ENCODE results near the gene AKAP8L. TPM values are rescaled to one million over a fixed set of nuclear protein-coding genes. Genes with fewer than 3 reads are reported as not detected.
"Not testable (repeated sequence)": the region's sequence is repeated elsewhere in the genome, so short reads cannot be mapped to it uniquely, and the experiment has no call there.

AKAP8L gene
- total RNA-seq, 2 donors from 2014 or later, result 64.8 to 68.4 TPM

- Mint-ChIP-seq H3K4me3 (no peak overlapping the region), H3K27ac (no peak overlapping the region), H3K4me1 (peaks cover 4% of the 10 kb centered on the region), H3K27me3 (no peaks in the 10 kb centered on the region), H3K9me3 (no peaks in the 10 kb centered on the region), H3K36me3 (ENCODE audit: low read depth) (peaks cover 53% of the 10 kb centered on the region)
- ATAC-seq (replicated peaks), result no peak
Measured at GRCh38 chr19:15421721-15422260, 3.0 kb upstream of the AKAP8L start.

GRCh38 chr19:15421136-15421695 lies 2.4 kb upstream of the AKAP8L start:
- no peak overlapping the region for H3K4me3 Mint-ChIP-seq
- no peak overlapping the region for H3K27ac Mint-ChIP-seq
- H3K36me3 Mint-ChIP-seq (ENCODE audit: low read depth), result peaks cover 53% of the 10 kb centered on the region
- no peak for ATAC-seq (replicated peaks)
- H3K4me1 Mint-ChIP-seq, result peaks cover 9% of the 10 kb centered on the region
- H3K27me3 Mint-ChIP-seq, result no peaks in the 10 kb centered on the region
- H3K9me3 Mint-ChIP-seq, result no peaks in the 10 kb centered on the region

DNA sequence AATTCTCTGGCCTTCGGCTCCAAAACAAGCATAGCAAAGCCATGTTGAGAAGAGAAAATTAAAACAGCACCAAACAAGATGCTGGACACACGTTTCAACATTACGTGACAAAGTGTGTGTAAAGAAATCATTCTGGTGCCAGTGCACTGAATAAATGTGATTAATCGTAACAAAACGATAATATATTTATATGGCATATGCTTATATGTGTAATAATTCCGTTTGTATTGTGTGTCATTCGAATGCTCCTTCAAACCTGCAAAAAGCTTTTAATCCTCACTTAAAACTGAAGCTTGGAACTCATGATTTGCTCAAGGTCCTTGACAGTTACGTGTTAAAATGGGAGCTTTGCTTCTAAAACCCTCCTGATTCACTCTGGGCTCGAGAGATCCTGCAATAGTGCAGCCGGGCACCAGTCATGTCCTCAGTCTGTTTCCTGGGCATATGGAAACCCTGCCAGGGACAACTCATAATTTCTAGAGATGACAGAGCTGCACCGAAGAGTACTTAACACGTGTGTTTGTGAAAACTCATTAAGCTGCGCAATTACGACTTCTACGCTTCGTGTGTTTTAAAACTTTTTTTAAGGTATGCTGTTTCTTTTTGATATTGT lies 731 bp upstream of the AKAP8L start:
- Mint-ChIP-seq H3K9me3 (no peaks in the 10 kb centered on the region), H3K4me1 (peaks cover 11% of the 10 kb centered on the region), H3K27me3 (no peaks in the 10 kb centered on the region), H3K36me3 (ENCODE audit: low read depth) (peaks cover 58% of the 10 kb centered on the region), H3K27ac (peak overlapping the region; percentile 99), H3K4me3 (peak overlapping the region; percentile 99)
- ATAC-seq (replicated peaks), result no peak

GRCh38 chr19:15418231-15418578 lies 583 bp downstream of the AKAP8L start:
- ATAC-seq (replicated peaks), result no peak
- peak overlapping the region; percentile 99 for H3K27ac Mint-ChIP-seq
- peak overlapping the region; percentile 99 for H3K4me3 Mint-ChIP-seq
- peaks cover 53% of the 10 kb centered on the region for H3K36me3 Mint-ChIP-seq (ENCODE audit: low read depth)
- H3K9me3 Mint-ChIP-seq, result no peaks in the 10 kb centered on the region
- peaks cover 15% of the 10 kb centered on the region for H3K4me1 Mint-ChIP-seq
- H3K27me3 Mint-ChIP-seq, result no peaks in the 10 kb centered on the region

- H3K27me3 Mint-ChIP-seq, result no peaks in the 10 kb centered on the region
- peak overlapping the region; percentile 99 for H3K27ac Mint-ChIP-seq
- no peaks in the 10 kb centered on the region for H3K9me3 Mint-ChIP-seq
- peak overlapping the region; percentile 99 for H3K4me3 Mint-ChIP-seq
- peaks cover 20% of the 10 kb centered on the region for H3K4me1 Mint-ChIP-seq
- peaks cover 52% of the 10 kb centered on the region for H3K36me3 Mint-ChIP-seq (ENCODE audit: low read depth)
- no peak for ATAC-seq (replicated peaks)
Measured at GRCh38 chr19:15417699-15418098, 1.1 kb downstream of the AKAP8L start.

DNA sequence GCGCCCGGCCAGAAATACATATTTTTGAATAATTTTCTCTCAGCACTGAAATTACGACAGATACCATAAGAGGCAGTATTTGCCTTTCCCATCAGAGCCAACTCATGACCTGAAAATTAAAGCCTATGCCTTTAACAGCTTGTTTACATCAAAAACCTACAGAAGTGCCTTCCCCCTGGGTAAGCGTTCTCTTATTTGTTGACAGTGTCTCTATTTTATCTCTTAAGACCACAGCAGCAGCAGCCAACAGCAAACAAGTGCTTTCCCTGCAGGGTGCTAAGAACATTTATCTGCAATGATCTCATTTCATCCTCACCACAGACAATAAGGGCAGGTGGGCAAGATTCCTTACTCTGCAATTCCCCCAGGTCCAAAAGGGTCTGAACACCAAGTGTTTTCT lies 6.0 kb downstream of the AKAP8L start:
- no peak for ATAC-seq (replicated peaks)
- Mint-ChIP-seq H3K27me3 (no peaks in the 10 kb centered on the region), H3K27ac (no peak overlapping the region), H3K4me1 (peaks cover 16% of the 10 kb centered on the region), H3K36me3 (ENCODE audit: low read depth) (peaks cover 54% of the 10 kb centered on the region), H3K4me3 (no peak overlapping the region), H3K9me3 (no peaks in the 10 kb centered on the region)

- not testable (repeated sequence) for ATAC-seq (replicated peaks); H3K4me3 Mint-ChIP-seq
Measured at GRCh38 chr19:15411351-15411750, 7.4 kb downstream of the AKAP8L start.

GRCh38 chr19:15404780-15405211 lies 14.0 kb downstream of the AKAP8L start:
- H3K27ac Mint-ChIP-seq, result peak overlapping the region; percentile 85
- H3K36me3 Mint-ChIP-seq (ENCODE audit: low read depth), result peaks cover 71% of the 10 kb centered on the region
- H3K4me1 Mint-ChIP-seq, result peaks cover 6% of the 10 kb centered on the region
- no peaks in the 10 kb centered on the region for H3K27me3 Mint-ChIP-seq
- H3K9me3 Mint-ChIP-seq, result no peaks in the 10 kb centered on the region
- H3K4me3 Mint-ChIP-seq, result no peak overlapping the region
- no peak for ATAC-seq (replicated peaks)

More at GRCh38 chr19:15411351-15411750, 7.4 kb downstream of the AKAP8L start:
- Mint-ChIP-seq H3K36me3 (ENCODE audit: low read depth) (peaks cover 62% of the 10 kb centered on the region), H3K4me1 (peaks cover 13% of the 10 kb centered on the region)
- H3K27ac Mint-ChIP-seq, H3K9me3 Mint-ChIP-seq, H3K27me3 Mint-ChIP-seq: not testable (repeated sequence)

GRCh38 chr19:15404097-15404779 lies 14.6 kb downstream of the AKAP8L start:
- ATAC-seq (replicated peaks), result no peak
- Mint-ChIP-seq H3K36me3 (ENCODE audit: low read depth) (peaks cover 71% of the 10 kb centered on the region), H3K9me3 (no peaks in the 10 kb centered on the region), H3K27ac (peak overlapping the region; percentile 85), H3K4me3 (no peak overlapping the region), H3K27me3 (no peaks in the 10 kb centered on the region), H3K4me1 (peaks cover 6% of the 10 kb centered on the region)

GRCh38 chr19:15403151-15403531 lies 15.6 kb downstream of the AKAP8L start:
- Mint-ChIP-seq H3K4me1 (peaks cover 6% of the 10 kb centered on the region), H3K27ac (peak overlapping the region; percentile 39), H3K36me3 (ENCODE audit: low read depth) (peaks cover 67% of the 10 kb centered on the region), H3K9me3 (no peaks in the 10 kb centered on the region), H3K4me3 (no peak overlapping the region), H3K27me3 (no peaks in the 10 kb centered on the region)
- no peak for ATAC-seq (replicated peaks)

DNA sequence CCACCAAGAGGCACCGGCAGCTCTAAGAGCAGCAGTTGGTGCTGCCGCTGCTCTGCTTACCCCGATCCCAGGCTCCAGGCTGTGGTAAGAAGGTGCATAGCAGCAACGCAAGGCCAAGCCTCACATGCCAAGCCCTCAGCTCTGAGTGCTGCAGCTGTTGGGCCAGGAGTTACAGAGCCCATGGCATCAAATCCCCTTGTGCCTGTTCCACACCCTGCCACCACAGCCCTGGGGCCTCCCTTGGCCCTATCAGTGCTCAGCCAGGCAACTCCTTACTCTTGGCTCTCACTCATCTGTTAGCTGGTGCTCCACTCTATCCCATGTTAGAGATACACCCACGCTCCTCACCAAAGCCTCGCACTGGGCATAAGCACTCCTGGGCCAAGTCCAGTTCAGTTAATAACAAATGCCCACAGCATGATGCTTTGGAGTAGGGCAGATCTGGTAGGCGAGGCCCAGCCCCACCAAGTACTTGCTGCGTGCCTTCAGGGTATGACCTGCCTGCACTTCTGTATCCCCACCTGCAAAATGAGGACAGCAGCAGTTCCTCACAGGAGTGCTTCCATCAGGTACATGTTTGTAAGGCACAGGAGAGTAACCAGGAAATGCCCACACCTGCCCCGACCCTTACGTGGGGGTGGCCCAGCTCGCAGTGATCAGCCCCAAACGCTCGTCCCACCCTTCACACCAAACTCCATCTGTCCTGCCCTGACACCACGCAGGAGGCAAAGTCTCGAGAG lies 16.2 kb downstream of the AKAP8L start:
- ATAC-seq (replicated peaks), result no peak
- Mint-ChIP-seq H3K27ac (no peak overlapping the region), H3K36me3 (ENCODE audit: low read depth) (peaks cover 67% of the 10 kb centered on the region), H3K4me1 (peaks cover 6% of the 10 kb centered on the region), H3K4me3 (no peak overlapping the region), H3K27me3 (no peaks in the 10 kb centered on the region), H3K9me3 (no peaks in the 10 kb centered on the region)

- peaks cover 68% of the 10 kb centered on the region for H3K36me3 Mint-ChIP-seq (ENCODE audit: low read depth)
Measured at GRCh38 chr19:15401397-15401710, 17.4 kb downstream of the AKAP8L start.

GRCh38 chr19:15400521-15401396 lies 18.0 kb downstream of the AKAP8L start:
- ATAC-seq (replicated peaks), result no peak
- Mint-ChIP-seq H3K4me1 (peaks cover 16% of the 10 kb centered on the region), H3K9me3 (no peaks in the 10 kb centered on the region), H3K4me3 (no peak overlapping the region), H3K27ac (no peak overlapping the region), H3K27me3 (no peaks in the 10 kb centered on the region), H3K36me3 (ENCODE audit: low read depth) (peaks cover 68% of the 10 kb centered on the region)

More at GRCh38 chr19:15401397-15401710, 17.4 kb downstream of the AKAP8L start:
- Mint-ChIP-seq H3K27me3 (no peaks in the 10 kb centered on the region), H3K27ac (no peak overlapping the region), H3K4me1 (peaks cover 11% of the 10 kb centered on the region), H3K4me3 (no peak overlapping the region), H3K9me3 (no peaks in the 10 kb centered on the region)
- ATAC-seq (replicated peaks), result no peak

DNA sequence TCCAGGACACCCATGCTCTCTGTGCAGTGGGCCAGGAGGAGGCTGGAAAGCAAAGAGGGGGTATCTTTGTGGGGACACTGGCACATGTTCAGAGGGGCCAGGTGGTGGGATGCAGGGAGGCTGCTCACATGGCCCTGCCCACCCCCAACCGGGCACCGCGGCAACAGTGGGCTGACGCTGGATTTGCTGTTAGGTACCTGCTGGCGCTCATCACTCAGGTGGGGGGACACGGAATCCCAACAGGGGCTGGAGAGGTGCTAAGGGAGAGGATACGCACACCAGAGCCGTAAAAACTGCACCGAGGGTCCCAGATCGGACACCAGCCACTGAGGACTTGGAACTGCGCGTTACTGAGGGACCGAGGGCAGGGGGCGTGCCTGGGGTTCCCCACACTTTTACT lies 19.2 kb downstream of the AKAP8L start:
- Mint-ChIP-seq H3K36me3 (ENCODE audit: low read depth) (peaks cover 68% of the 10 kb centered on the region), H3K27ac (no peak overlapping the region), H3K4me3 (no peak overlapping the region), H3K27me3 (no peaks in the 10 kb centered on the region), H3K9me3 (no peaks in the 10 kb centered on the region), H3K4me1 (peaks cover 13% of the 10 kb centered on the region)
- ATAC-seq (replicated peaks), result no peak
